ENCODE data around the gene CDH15. TPM values are rescaled to one million over a fixed set of nuclear protein-coding genes. Genes with fewer than 3 reads are reported as not detected.

Gene CDH15
- total and polyA plus RNA-seq, 4 donors = 0.09 to 2.1 (median 1.3) TPM

DNA sequence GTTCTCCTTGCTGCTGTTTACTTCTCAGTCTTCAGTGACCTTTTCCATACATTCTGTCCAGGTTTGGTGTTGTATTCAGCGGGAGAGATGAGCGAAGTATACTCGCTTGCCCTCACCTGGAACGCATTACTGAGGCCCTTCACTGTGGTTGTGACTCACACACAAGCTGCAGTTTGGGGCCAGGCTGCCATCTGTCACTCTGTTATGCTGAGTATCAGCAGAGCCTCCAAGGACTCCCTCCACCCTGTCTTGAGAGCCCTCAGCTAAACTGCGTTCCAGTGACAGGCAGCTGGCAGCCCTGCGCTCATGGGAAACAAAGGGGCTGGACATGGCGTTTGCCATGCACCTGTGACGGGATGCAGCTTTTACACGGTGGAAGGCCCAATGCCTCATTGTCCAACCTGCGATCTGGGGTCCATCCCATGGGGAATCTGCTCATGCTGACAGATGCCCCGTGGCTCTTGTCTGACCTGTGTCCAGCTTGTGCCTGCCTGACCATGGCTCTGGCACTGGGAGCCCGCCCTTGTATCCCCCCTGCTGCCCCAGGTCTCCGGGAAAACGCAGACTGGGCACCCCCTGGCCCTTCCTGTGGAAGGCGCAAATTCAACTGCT, 39.5 kb downstream of the CDH15 start:
- Histone ChIP-seq H3K27ac (ENCODE audit: low read depth in 1 of 2, low read length in 1 of 2) (no peak overlapping the region), H3K9ac (ENCODE audit: insufficient read depth in 1 of 2, low read length in 2 of 2) (no peak overlapping the region)
- 71 to 74% methylated on average over 15 of the region's 15 CpGs for WGBS, 2 donors

DNA sequence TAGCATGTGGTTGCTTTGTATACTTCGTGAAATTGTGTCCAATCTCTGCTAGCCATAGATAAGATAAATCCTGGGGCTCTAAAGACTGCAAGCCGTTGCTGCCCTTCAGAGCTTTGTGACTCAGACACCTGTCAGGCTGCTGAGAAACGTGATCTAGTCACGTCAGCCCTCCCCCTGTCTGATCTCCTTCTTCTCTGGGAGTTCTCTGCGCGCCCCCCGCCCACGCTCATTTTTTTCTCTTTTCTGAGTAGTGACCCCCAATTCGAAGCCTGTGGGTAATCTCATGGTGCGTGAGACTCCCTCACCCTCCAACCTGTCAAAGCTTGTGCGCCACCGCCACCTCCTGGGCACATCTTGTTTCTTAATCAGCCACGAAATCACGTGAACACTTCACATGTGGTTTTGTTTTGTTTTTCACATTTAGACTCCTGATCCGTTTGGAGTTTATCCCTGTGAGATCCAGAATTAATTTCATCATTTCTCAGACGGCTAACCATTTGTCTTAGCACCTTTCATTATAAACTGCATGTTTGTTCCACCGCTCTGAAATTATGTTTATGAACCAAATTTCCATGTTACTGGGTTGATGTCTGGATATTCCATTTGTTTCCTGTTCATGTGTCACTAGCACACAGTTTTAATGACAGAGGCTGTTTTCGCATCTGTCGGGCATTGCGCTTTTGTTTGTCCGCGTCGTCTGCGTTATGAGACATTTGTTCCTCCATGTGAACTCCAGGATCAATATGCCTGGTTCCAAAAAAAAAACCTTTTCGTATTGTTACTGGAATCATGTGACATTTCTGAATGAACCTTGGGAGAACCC, 45.0 kb downstream of the CDH15 start:
- WGBS, 2 donors = 2 to 4% methylated on average over 25 of the region's 25 CpGs
- Histone ChIP-seq H3K36me3 (ENCODE audit: control insufficient read depth in 4 of 4, insufficient read depth in 4 of 4, low read length in 4 of 4) (peaks cover 0 to 7% (median 4%) of the 10 kb centered on the region in 4 donors), H3K4me3 (peak overlapping the region; percentile 74), H3K9me3 (ENCODE audit: control insufficient read depth in 4 of 4, insufficient read depth in 3 of 4, low read length in 3 of 4) (no peaks in the 10 kb centered on the region), H3K9ac (ENCODE audit: insufficient read depth in 1 of 2, low read length in 2 of 2) (peak overlapping the region; percentile 69 to 81), H3K27me3 (ENCODE audit: control insufficient read depth in 3 of 3, insufficient read depth in 3 of 3, low read length in 2 of 3) (no peaks in the 10 kb centered on the region), H3K27ac (ENCODE audit: low read depth in 1 of 2, low read length in 1 of 2) (peak overlapping the region; percentile 43 to 87), H3K4me1 (ENCODE audit: control insufficient read depth in 5 of 5, insufficient read depth in 5 of 5, low read length in 5 of 5) (peaks cover 0 to 9% (median 0%) of the 10 kb centered on the region in 5 donors)
- TF ChIP-seq, protein P1, sequence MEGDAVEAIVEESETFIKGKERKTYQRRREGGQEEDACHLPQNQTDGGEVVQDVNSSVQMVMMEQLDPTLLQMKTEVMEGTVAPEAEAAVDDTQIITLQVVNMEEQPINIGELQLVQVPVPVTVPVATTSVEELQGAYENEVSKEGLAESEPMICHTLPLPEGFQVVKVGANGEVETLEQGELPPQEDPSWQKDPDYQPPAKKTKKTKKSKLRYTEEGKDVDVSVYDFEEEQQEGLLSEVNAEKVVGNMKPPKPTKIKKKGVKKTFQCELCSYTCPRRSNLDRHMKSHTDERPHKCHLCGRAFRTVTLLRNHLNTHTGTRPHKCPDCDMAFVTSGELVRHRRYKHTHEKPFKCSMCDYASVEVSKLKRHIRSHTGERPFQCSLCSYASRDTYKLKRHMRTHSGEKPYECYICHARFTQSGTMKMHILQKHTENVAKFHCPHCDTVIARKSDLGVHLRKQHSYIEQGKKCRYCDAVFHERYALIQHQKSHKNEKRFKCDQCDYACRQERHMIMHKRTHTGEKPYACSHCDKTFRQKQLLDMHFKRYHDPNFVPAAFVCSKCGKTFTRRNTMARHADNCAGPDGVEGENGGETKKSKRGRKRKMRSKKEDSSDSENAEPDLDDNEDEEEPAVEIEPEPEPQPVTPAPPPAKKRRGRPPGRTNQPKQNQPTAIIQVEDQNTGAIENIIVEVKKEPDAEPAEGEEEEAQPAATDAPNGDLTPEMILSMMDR (IDR thresholded peaks at IDR 0.05; ENCODE audit: control extremely low read depth, extremely low read depth) = peak; percentile 74
- ATAC-seq (ENCODE audit: insufficient read depth, low FRiP score) (peak; percentile 77), DNase-seq (peak; percentile 82 to 87 (median 84))

More for the DNA sequence above, 39.5 kb downstream of the CDH15 start:
- TF ChIP-seq, protein P1 (IDR thresholded peaks at IDR 0.05; ENCODE audit: control extremely low read depth, extremely low read depth) = no peak
- Histone ChIP-seq H3K27me3 (ENCODE audit: control insufficient read depth in 3 of 3, insufficient read depth in 3 of 3, low read length in 2 of 3) (no peaks in the 10 kb centered on the region), H3K36me3 (ENCODE audit: control insufficient read depth in 4 of 4, insufficient read depth in 4 of 4, low read length in 4 of 4) (peaks cover 0 to 3% (median 0%) of the 10 kb centered on the region in 4 donors), H3K4me1 (ENCODE audit: control insufficient read depth in 5 of 5, insufficient read depth in 5 of 5, low read length in 5 of 5) (peaks cover 0 to 1% (median 0%) of the 10 kb centered on the region in 5 donors), H3K9me3 (ENCODE audit: control insufficient read depth in 4 of 4, insufficient read depth in 3 of 4, low read length in 3 of 4) (no peaks in the 10 kb centered on the region), H3K4me3 (no peak overlapping the region)
- DNase-seq = no peak
- ATAC-seq (ENCODE audit: insufficient read depth, low FRiP score) = no peak

DNA sequence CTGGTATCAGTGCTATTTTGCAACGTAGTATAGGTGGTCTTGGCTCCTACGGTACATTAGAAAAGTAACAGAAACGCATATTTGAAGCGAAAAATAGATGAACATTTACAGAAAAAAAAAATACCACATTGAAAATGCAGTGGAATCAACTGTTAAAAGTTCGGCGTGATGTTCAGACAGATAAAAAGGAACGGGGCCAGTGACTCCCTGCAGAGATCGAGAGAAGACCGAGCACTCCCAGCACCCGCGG, 45.5 kb downstream of the CDH15 start:
- peak overlapping the region; percentile 87 to 98 for H3K27ac ChIP-seq (ENCODE audit: low read depth in 1 of 2, low read length in 1 of 2)
- WGBS, 2 donors = 0 to 1% methylated on average over 11 of the region's 11 CpGs
- H3K27me3 ChIP-seq (ENCODE audit: control insufficient read depth in 3 of 3, insufficient read depth in 3 of 3, low read length in 2 of 3) = no peaks in the 10 kb centered on the region
- ATAC-seq (ENCODE audit: insufficient read depth, low FRiP score) = no peak
- no peaks in the 10 kb centered on the region for H3K9me3 ChIP-seq (ENCODE audit: control insufficient read depth in 4 of 4, insufficient read depth in 3 of 4, low read length in 3 of 4)
- peak overlapping the region; percentile 69 to 81 for H3K9ac ChIP-seq (ENCODE audit: insufficient read depth in 1 of 2, low read length in 2 of 2)
- TF ChIP-seq, protein P1 (IDR thresholded peaks at IDR 0.05; ENCODE audit: control extremely low read depth, extremely low read depth) = no peak
- no peak for DNase-seq
- H3K36me3 ChIP-seq (ENCODE audit: control insufficient read depth in 4 of 4, insufficient read depth in 4 of 4, low read length in 4 of 4) = peaks cover 0 to 12% (median 7%) of the 10 kb centered on the region in 4 donors
- peaks cover 0 to 9% (median 0%) of the 10 kb centered on the region in 5 donors for H3K4me1 ChIP-seq (ENCODE audit: control insufficient read depth in 5 of 5, insufficient read depth in 5 of 5, low read length in 5 of 5)
- H3K4me3 ChIP-seq = peak overlapping the region; percentile 74
